ENCODE data around the gene B4GALNT1.
"Not testable (repeated sequence)": the region's sequence is repeated elsewhere in the genome, so short reads cannot be mapped to it uniquely, and the experiment has no call there.

Gene B4GALNT1

DNA sequence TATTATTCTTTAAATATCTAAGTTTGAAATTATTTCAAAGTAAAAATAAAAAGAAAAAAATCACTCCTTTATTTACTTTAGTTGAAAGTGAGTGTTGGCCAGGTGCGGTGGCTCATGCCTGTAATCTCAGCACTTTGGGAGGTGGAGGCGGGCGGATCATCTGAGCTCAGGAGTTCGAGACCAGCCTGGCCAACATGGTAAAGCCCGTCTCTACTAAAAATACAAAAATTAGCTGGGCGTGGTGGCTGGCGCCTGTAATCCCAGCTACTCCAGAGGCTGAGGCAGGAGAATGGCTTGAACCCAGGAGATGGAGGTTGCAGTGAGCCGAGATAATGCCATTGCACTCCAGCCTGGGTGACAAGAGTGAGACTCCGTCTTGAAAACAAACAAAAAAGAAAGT, 3.7 kb upstream of the B4GALNT1 start:
- ATAC-seq, result not testable (repeated sequence)

DNA sequence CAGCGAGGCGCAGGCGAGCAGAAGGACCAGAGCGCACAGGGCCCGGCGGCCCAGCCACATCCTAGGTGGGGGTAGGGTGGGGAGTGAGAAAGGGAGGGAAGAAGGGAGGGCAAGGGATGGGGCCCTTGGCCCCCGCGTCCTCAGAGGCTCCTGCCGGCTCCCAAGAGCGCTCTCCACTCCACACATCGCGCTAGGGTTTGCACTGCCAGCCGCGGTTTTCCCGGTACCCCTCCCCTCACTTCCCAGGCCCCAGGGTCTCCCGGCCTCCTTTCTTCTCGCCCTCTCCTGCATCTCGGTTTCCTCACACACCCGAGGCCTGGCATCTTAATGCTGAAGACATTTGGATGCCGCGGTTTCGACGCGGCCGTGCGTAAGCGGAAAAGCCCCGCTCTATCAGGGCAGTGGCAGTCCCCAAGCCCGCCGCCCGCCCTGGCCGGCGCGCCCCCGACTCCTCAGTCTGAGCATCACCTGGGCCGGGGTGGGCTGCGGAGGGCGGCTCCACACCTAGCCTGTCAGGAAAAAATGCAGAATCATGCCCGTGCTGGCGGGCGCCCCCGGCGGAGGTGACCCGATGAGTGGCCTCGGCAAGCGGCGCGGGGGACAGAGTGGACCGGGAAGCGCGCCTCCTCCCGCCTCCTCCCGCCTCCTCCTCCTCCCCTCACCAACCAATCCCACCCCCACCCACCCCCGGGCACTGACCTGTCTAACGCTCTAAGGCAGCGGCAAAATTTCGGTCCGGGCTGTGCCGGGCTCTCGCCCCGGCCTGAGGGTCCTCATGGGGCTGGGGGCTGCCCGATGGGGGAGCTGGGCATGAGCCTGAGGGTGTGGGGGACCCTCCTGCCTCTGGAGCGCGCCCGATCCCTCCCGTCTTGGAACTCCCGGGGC, 686 bp downstream of the B4GALNT1 start:
- ATAC-seq, result peak; percentile 29 to 36

DNA sequence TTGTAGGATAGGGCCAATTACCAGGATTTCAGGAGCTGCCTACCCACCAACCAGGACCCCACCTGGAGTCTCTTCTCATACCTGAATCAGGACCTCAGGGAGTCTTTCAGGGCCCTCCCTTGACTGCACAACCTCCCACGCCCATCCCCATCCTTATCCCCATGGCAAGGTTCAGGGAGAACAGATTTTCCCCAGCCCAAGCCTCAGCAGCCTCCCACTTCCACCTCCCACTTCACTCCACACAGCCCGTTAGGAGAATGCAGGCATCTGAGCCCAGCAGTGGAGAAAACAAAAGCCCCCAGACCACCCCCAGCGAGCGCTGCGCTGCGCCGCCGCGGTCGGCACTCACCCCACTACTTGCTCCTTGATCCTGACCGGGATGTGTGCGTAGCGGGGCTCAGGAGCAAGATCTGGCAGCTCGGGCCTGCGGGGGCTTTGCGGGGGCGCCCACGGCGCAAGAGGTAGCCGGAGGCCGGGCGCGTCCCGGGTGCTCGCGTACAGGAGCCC, 1.4 kb downstream of the B4GALNT1 start:
- no peak for ATAC-seq

DNA sequence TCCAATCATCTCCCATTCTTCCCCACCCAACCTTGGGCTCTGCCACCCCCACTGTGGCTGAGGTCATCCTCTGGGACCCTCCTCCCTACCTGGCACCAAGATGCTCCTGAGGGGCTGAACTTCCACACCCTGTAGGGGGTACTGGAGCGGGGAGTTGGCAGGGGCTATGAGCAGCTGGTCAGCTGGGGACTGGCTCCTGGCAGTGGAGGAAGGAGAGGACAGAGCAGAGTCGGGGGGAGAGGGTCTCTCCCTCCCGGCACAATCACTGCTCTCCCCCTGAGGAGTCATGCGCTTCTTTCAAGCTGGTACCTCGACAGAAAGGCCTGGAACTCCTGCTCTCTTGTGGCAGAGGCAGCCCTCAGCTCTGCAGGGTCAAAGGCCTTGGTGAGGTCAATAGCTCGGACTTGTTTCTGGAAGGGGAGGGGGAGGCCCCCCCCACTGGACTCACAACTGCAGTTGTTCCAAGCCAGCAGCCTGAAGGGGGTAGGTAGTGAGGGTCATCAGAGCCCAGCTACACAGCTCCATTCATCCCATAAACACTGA, 2.0 kb downstream of the B4GALNT1 start:
- no peak for ATAC-seq

GRCh38 chr12:57629897-57630471, 3.0 kb downstream of the B4GALNT1 start:
- no peak for ATAC-seq

DNA sequence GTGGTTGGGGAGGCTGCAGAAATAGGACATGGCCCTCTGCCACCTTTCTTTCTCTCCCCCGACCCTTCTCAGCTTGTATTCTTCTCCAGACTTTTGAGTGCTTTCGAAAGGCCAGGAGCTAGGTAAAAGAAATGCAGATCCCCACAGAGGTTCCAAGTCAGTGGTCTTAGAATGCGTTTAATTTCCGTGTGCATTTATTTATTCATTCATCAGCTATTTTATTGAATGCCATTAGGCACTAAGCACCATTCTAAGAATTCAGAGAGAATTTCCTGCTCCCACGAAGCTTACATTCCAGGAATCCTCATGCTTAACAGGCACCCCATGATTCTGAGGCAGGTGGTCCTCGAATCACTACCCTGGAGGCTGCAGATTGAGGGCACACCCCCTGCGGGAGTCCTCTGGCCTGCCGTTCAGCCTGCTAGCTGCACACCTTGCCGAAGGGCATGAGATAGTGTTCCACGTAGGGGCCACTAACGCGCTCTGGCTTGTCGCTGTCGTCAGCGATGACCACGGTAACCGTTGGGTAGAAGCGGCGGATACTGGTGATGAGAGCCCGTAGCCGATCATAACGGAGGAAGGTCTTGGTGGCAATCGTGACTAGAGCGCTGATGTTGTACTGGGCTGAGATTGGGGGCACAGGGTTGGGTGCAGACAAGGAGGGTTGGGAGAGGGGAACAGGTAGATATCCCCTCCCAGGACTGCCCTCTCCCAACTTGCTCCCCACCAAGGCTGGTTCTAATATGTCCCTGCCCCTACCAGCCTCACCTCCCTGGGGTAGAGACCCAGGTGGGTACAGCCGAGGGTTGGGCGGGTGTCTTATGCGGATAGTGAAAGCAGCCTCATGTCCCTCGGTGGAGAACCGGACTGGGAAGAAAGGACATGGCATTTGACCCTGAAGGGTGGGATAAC, 4.5 kb downstream of the B4GALNT1 start:
- ATAC-seq, result no peak

- ATAC-seq, result peak; percentile 23 to 39
These were observed 5.3 kb downstream of the B4GALNT1 start for GRCh38 chr12:57627501-57628279.

DNA sequence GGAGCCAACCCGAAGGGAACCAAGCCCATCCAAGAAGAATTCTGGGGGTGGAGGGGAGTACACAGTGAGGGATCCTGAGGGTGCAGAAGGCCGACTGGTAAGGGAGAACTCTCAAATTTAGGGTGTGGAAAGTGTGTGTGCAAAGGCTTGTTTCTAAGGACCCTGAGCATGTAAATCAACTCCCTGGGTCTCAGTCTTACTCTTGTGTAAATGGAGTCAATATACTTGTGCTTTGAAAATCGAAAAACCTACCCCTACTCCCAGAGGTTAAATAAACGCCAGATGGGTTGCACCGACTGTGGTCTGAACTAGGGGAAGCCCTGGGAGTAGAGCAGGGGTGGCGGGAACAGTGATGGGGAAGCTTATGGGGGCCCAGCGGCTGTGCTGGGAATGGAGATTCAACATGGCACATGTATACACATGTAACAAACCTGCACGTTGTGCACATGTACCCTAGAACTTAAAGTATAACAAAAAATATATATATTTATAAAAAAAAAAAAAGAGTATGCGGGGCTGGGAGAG, 6.0 kb downstream of the B4GALNT1 start:
- ATAC-seq, result no peak

DNA sequence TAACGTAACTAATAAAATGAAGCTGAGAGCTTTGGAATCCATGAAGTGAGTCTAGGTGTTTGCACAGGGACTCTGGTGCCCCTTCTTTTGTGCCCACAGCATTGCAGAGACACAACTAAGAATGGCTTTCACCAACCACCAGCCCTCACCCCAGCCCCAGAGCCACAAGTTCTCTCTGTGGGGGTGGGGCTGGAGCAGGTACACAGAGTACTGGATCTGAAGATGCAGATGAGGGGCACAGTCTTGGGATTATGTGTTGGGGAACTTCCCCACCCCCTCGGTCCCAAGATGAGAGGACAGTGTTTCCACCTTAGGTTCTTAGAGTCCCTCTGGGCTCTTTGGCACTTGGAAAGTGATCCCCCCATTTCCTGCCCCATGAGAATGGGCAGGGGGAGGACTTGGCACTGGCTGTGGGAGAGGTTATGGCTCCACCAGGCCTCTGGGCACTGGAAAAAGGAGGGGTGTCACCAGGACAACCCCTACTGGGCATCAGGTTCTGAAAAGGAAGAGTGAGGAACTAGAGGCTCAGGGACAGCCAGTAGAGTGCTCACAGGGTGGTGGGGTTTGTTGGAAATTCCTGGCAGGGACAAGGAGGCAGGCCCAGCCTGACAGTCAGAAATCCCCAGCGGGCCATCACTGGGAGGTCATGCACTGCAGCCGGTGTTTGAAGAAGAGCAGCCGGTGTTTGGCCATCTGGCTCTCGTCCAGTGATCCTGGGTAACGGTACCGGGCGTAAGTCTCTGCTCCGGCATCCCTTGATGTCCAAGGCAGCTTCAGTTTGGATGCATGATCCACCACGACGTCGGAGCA, 6.7 kb downstream of the B4GALNT1 start:
- ATAC-seq, result no peak

DNA sequence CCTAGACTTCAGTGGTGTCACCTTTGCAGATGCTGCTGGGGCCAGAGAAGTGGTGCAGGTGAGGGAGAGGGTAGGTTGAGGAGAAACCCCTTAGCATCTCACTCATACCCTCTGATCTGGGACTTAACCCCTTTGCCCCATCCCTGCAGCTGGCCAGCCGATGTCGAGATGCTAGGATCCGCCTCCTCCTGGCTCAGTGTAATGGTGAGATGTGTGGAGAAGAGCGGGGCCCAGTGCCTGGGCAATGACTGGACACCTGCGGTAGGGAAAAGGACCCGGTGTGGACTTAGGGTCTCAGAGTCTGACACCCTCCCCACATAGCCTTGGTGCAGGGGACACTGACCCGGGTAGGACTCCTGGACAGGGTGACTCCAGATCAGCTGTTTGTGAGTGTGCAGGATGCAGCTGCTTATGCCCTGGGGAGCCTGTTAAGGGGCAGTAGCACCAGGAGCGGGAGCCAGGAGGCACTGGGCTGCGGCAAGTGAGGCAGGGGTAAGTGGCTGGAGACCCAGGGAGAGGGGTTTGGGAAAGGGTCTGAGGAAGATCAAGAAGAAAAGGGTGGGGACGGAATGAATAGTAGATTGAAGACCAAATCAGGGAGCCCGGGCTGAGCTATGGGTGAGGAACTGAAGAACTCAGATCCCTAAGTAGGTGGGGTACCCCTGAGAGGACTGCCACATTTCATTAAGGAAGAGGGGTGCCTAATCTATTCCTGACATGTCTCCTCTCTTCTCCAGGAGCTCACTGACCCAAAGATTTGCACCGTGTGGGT, 7.6 kb downstream of the B4GALNT1 start:
- no peak for ATAC-seq

GRCh38 chr12:57624441-57625220, 8.4 kb downstream of the B4GALNT1 start:
- no peak for ATAC-seq

- no peak for ATAC-seq
These were observed 9.1 kb downstream of the B4GALNT1 start for GRCh38 chr12:57623811-57624390.

DNA sequence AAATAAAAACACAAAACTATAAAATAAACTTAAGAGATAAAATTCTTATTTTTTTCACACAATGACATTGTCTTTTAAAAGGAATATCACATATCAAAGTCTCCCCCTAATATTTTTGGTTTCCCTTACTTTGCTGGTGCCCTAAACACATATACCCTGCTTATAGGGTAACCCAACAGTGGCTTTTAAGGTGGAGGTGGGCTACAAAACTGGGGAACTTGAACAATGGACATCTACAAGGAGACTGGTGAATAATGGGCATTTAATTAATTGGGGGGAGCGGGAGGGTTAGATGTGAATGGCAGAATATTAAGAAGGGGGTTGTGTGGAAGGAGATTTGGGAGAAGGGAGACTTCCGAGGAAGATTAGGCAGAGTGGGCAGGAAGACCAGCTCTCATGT, 9.6 kb downstream of the B4GALNT1 start:
- no peak for ATAC-seq

- no peak for ATAC-seq
These were observed 10.4 kb downstream of the B4GALNT1 start for GRCh38 chr12:57622293-57623245.

GRCh38 chr12:57621497-57622292, 11.3 kb downstream of the B4GALNT1 start:
- peak; percentile 68 to 78 for ATAC-seq

DNA sequence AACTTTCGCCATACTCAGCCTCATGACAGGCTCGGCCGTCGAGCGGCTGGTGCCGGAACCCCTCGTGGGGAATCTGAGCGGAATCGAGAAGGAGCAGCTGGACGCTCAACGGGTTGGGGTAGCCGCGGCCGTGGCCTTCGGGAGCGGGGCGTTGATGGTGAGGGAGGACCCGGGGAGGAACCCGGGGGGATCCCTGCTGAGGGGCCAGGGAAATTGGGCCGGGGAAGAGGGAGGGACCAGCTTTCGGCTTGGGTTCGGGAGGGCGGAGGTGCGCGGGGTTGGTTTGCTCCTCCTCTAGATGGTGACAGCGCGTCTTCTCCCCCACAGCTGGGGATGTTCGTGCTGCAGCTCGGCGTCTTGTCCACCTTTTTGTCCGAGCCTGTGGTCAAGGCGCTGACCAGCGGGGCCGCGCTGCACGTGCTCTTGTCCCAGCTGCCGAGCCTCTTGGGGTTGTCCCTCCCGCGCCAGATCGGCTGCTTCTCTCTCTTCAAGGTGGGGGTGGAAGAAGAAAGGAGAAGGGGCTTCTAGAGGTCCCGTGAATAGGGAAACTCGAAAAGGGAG, 12.0 kb downstream of the B4GALNT1 start:
- peak in 1 of 2 donors; percentile 23 for ATAC-seq

Data from activated CD4-positive, CD25-positive, alpha-beta regulatory T cell treated with anti-CD3 and anti-CD28 coated beads, Interleukin-2, amount 50 U/mL, for 24 hours (primary cell).